NCI-H510A treated with DMSO at 0.1 percent for 48 hours (cell line): Measurements from ENCODE around the gene PEX26.
"Not testable (repeated sequence)": the region's sequence is repeated elsewhere in the genome, so short reads cannot be mapped to it uniquely, and the experiment has no call there.

ENCODE experiments used
- DNase-seq: peaks from one replicate; lab custom pipeline; 2025; lab: John Stamatoyannopoulos, UW

Gene PEX26

DNA sequence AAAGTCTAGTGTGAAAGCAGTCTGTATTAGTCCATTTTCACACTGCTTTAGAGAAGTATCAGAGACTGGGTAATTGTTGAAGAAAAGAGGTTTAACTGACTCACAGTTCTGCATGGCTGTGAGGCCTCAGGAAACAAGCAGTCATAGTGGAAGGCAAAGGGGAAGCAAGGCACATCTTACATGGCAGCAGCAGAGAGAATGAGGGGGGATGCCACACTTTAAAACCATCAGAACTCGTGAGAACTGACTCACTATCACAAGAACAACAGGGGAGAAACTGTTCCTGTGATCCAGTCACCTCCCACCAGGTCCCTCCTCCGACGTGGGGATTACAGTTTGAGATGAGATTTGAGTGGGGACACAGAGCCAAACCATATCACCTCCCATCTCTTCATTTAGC, 19.0 kb downstream of the PEX26 start:
- DNase-seq = no peak

DNA sequence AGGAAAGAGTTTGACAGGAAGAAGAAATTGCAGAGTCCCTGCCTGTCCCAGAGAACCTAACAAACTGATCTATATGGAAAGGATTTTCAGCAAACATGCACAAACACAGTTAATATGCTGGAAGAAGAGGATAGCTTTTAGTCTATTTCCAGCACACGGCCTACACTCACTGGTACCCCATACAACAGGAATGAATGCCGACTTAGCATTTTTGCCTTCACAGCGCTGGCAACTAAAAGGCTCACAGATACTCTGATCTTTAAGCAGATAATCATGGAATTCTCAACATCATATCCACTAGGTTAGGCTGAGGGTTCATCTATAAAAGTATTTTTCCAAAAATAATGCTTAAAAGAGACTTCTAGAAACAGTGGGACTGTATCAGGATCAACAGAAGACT, 23.0 kb downstream of the PEX26 start:
- DNase-seq = no peak

DNA sequence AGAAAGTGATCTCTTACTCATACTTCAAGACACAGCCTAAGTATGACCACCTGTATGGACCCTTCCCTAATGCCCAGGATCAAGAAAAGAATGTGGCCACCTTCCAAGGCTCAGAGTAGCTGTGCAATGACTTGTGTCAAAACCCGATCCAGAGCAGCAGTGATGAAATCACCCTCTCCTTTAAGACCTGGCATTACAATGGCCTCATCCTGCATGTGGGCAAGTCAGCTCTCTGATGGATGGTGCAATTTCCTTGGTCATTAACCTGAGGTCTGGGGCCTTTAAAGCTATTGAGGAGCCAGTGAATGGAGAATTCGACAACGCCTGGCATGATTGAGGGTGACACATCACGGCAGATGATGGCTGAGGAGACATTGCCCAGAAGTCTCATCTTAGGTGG, 23.7 kb downstream of the PEX26 start:
- DNase-seq = no peak

- no peak for DNase-seq
Measured at GRCh38 chr22:18103527-18104269, 25.9 kb downstream of the PEX26 start.

DNA sequence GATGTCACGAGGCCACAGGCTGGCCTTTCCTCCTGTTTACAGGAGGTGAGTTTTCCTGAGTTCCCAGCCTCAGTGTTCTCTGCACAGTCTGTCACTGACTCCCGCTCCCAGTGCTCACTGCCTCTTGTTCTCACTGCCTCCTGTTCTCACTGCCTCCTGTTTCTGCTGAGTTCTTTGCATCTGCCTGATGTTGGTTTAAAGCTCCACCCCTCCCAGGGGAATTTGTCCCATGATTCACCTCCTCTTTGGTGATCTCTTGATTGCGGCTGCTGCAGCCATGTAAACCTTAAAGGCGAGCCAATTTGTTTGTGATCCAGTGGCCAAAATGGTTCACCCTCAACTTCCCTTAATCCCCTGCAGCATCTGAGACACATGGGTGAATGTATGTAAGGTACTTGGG, 26.8 kb downstream of the PEX26 start:
- DNase-seq = no peak

GRCh38 chr22:18105981-18106380, 28.2 kb downstream of the PEX26 start:
- DNase-seq = not testable (repeated sequence)

GRCh38 chr22:18106550-18107341, 29.0 kb downstream of the PEX26 start:
- not testable (repeated sequence) for DNase-seq

DNA sequence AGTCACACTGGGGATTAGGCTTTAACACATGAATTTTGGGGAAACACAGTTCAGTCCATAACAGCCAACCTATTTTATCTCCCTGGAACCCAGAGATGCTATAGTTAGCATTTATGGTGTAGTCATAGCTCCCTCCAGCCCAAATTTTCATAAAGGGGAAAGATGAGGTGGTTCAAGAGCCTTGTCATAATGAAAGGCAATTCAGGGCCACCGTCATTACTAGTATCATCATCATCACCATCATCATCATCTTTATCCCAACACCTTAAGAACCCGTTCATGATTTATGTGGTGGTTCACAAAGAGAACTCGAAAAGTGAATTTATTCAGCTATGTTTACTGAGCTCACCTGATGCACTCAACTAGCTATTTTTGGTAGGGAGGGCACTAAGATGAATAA, 30.4 kb downstream of the PEX26 start:
- no peak for DNase-seq

- DNase-seq = no peak
Measured at GRCh38 chr22:18109410-18110193, 31.8 kb downstream of the PEX26 start.

GRCh38 chr22:18110194-18110953, 32.6 kb downstream of the PEX26 start, which contains the start of gene TUBA8:
TSS of gene TUBA8 (plus strand) at chr22:18110809. CDS start at chr22:18110866, 57 bp downstream.
- DNase-seq = peak; percentile 29

GRCh38 chr22:18110954-18111758, 33.4 kb downstream of the PEX26 start:
- DNase-seq = no peak

DNA sequence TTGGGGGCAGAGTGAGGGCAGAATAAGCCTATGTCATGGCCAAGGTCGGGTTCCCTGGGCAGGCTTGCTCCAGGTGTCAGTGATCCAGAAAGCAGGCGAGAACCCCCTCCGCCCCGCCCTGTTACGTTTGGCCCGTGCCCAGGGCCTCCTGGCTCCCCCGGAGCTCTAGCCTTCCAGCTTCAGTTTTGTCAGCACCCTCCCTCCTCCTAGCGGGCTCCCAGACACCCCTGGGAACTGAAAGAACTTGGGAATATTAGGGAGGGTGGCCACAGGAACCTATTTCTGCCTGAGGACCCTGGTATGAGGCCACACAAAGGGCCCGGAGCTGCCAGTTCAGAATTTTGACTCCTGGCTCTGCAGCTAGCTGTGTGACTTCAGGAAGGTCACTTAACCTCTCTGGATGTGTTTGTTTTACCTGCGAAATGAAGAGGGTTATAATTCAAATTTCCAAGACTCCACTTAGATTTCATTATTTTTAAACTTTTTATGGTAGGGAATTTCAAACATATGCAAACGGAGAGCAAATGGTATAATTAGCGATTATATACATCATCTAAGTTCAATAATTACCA, 34.1 kb downstream of the PEX26 start:
- DNase-seq = no peak

- no peak for DNase-seq
Measured at GRCh38 chr22:18112440-18112839, 34.6 kb downstream of the PEX26 start.

- DNase-seq = no peak
Measured at GRCh38 chr22:18113680-18114394, 36.0 kb downstream of the PEX26 start.

GRCh38 chr22:18114495-18114894, 36.7 kb downstream of the PEX26 start:
- no peak for DNase-seq

DNA sequence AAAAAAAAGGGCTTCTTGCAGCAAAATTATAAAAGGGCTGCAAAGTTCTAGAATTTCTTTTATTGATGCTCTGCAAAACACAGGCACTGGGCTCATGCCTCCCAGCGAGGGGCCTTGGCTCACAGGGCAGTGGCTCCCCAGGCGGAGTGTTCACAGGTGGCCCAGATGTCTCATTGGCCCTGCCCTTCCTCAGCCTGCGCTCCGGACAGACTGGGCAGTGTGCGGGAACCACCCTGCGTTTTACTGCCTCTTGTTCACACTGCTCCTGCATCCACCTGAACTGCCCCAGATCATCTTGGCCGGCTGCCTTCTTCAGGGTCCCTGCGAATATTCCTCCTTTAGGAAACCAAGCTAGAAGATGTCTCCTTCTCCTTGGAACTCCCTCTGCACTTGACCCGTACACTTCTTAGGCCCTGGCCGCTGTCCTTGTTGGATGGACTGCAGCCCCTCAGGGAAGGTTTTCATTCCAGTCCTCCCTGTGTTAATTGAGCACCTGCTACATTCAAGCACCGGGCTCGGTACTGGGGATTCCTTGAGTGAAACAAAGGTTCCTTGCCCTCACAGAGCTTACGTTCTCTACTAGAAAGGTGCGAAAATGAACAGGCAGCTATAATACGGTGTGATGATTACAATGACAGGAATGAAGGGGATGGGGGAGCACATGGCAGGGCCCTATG, 37.3 kb downstream of the PEX26 start:
- no peak for DNase-seq

GRCh38 chr22:18115906-18116371, 38.1 kb downstream of the PEX26 start:
- no peak for DNase-seq

DNA sequence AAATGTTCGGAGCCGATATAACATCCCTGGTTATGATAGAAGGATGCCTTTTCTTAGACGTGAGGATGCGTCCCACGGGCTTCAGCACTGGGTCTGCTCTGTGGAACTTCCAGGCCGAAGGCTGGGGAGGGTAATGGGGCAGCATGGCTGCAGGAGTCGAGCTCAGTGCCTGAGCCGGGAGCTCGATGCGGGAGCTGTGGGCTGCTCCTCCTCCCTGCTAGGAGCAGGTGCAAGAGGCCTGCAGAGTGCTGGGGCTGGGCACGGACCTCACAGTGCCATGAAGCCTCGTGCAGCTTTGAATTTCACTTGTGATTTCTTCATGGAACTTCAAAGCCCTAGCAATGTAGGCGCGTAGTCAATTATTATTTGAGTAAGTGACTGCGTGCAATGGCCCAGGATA, 38.8 kb downstream of the PEX26 start:
- no peak for DNase-seq

DNA sequence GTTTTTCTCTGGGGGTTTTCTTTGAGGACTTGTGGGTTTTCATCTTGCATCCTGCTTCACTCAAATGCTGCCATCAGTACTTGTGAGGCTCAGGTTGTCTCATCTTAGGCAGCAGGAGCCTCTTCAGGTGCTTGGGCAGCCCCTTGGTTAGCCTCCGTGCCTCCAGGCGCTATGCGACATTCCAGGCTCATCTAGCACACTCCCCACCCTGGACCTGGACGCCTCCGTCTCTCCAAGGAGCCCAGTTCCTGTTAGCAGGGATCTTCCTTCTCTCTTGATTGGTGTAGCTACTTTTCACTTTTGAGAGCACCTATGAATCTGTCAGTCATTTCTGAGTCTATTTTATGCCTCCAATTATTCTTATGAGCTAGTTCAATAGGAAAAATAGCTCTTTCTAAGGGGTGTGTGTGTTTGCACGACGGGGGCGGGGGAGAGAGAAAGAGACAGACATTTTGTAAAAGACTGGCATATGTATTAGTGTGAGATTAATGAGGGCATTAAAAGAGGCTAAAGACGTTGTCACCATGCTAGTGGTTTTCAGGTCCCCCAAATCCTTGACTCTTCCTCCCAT, 40.6 kb downstream of the PEX26 start:
- DNase-seq = no peak
